Amniotic epithelial cell (primary cell): ENCODE data around the gene PHETA2.

Experiments used
- DNase-seq: peaks from one replicate; pipeline ENCODE4 v3.0.0-alpha.2; 2010; ENCODE audit warnings: low read depth

Gene PHETA2

GRCh38 chr22:42074132-42074811, at the start of gene PHETA2:
Gene PHETA2, plus strand, starts transcription at chr22:42074248. Its CDS starts 3,046 bp downstream, at chr22:42077294.
- DNase-seq = peak; percentile 39

- DNase-seq = no peak
Measured at GRCh38 chr22:42025421-42025820, 48.6 kb upstream of the PHETA2 start.

GRCh38 chr22:42026705-42027104, 47.3 kb upstream of the PHETA2 start:
- DNase-seq = no peak

GRCh38 chr22:42033263-42034181, 40.5 kb upstream of the PHETA2 start:
- no peak for DNase-seq

GRCh38 chr22:42035256-42035655, 38.8 kb upstream of the PHETA2 start:
- DNase-seq = no peak

- no peak for DNase-seq
Measured at GRCh38 chr22:42039271-42039670, 34.8 kb upstream of the PHETA2 start.

- DNase-seq = no peak
Measured at GRCh38 chr22:42041784-42042183, 32.3 kb upstream of the PHETA2 start.

- no peak for DNase-seq
Measured at GRCh38 chr22:42050641-42051180, 23.3 kb upstream of the PHETA2 start.

GRCh38 chr22:42052765-42053164, 21.3 kb upstream of the PHETA2 start:
- DNase-seq = no peak

GRCh38 chr22:42056757-42057511, 17.1 kb upstream of the PHETA2 start:
- no peak for DNase-seq

- no peak for DNase-seq
Measured at GRCh38 chr22:42060489-42060888, 13.6 kb upstream of the PHETA2 start.

GRCh38 chr22:42061041-42061440, 13.0 kb upstream of the PHETA2 start:
- DNase-seq = no peak

GRCh38 chr22:42062506-42063170, 11.4 kb upstream of the PHETA2 start:
- DNase-seq = no peak

- no peak for DNase-seq
Measured at GRCh38 chr22:42064629-42065028, 9.4 kb upstream of the PHETA2 start.

GRCh38 chr22:42065438-42066125, 8.5 kb upstream of the PHETA2 start:
- DNase-seq = no peak

GRCh38 chr22:42066126-42066761, 7.8 kb upstream of the PHETA2 start:
- no peak for DNase-seq

GRCh38 chr22:42066937-42067336, 7.1 kb upstream of the PHETA2 start:
- DNase-seq = no peak

GRCh38 chr22:42067671-42068251, 6.3 kb upstream of the PHETA2 start:
- DNase-seq = no peak

- no peak for DNase-seq
Measured at GRCh38 chr22:42068291-42068690, 5.8 kb upstream of the PHETA2 start.
